Keratinocyte (primary cell): ENCODE measurements around the gene PHLDB3. TPM values are rescaled to one million over a fixed set of nuclear protein-coding genes. Genes with fewer than 3 reads are reported as not detected.
"Not testable (repeated sequence)": the region's sequence is repeated elsewhere in the genome, so short reads cannot be mapped to it uniquely, and the experiment has no call there.

Source experiments
- DNase-seq: peaks from one replicate; pipeline ENCODE4 v3.0.0-alpha.2; 2011; ENCODE audit warnings: low read depth, missing footprints, low spot score
- FAIRE-seq: peaks from 2 replicates; lab custom pipeline; 2011; peaks lifted over from hg19 to GRCh38; lab: Jason Lieb, UNC
- H2AFZ ChIP-seq: 2 replicates; pipeline ENCODE4 v1.6.0; 2012; ENCODE audit warnings: low read length, control low read depth, inconsistent platforms; ENCODE audit not compliant: control insufficient read depth
- H3K27ac ChIP-seq: 2 replicates; pipeline ENCODE4 v1.5.1; 2011; ENCODE audit warnings: low read length; ENCODE audit not compliant: control insufficient read depth, insufficient read depth
- H3K27me3 ChIP-seq: 3 replicates; pipeline ENCODE4 v1.6.0; 2011; ENCODE audit warnings: low read length; ENCODE audit not compliant: control insufficient read depth, insufficient read depth; ENCODE audit errors: extremely low read depth
- H3K36me3 ChIP-seq, 2 experiments: 2 replicates in 1 of 2; 3 replicates in 1 of 2; pipeline ENCODE4 v1.5.1; 2011; ENCODE audit warnings: low read length in 2 of 2, mild to moderate bottlenecking in 1 of 2; ENCODE audit not compliant: control insufficient read depth in 2 of 2, insufficient read depth in 2 of 2; ENCODE audit errors: extremely low read depth in 1 of 2
- H3K4me1 ChIP-seq: 3 replicates; pipeline ENCODE4 v1.5.1; 2011; ENCODE audit warnings: low read length; ENCODE audit not compliant: control insufficient read depth, insufficient read depth; ENCODE audit errors: extremely low read depth
- H3K4me2 ChIP-seq: 3 replicates; pipeline ENCODE4 v1.6.0; 2011; ENCODE audit warnings: low read depth, low read length; ENCODE audit not compliant: control insufficient read depth, insufficient read depth; ENCODE audit errors: extremely low read depth
- H3K4me3 ChIP-seq, 3 experiments: fragments of 200-600 bp in 1 of 3; sonication (generic) in 1 of 3; 2 replicates in 2 of 3; 3 replicates in 1 of 3; pipeline ENCODE4 v1.5.1; 2011 to 2016; ENCODE audit warnings: low read length in 3 of 3, mild to moderate bottlenecking in 3 of 3, control low read depth in 2 of 3, inconsistent platforms in 1 of 3, low read depth in 1 of 3, mixed read lengths in 1 of 3, mixed run types in 1 of 3, moderate library complexity in 1 of 3; ENCODE audit not compliant: control insufficient read depth in 2 of 3, insufficient read depth in 2 of 3; ENCODE audit errors: extremely low read depth in 1 of 3
- H3K79me2 ChIP-seq: 2 replicates; pipeline ENCODE4 v1.6.0; 2012; ENCODE audit warnings: low read length; ENCODE audit not compliant: control insufficient read depth, insufficient read depth
- H3K9ac ChIP-seq: 3 replicates; pipeline ENCODE4 v1.6.0; 2011; ENCODE audit warnings: low read length; ENCODE audit not compliant: control insufficient read depth, insufficient read depth; ENCODE audit errors: extremely low read depth
- H3K9me1 ChIP-seq: 3 replicates; pipeline ENCODE4 v1.6.0; 2011; ENCODE audit warnings: low read length; ENCODE audit not compliant: control insufficient read depth, insufficient read depth; ENCODE audit errors: extremely low read depth
- H3K9me3 ChIP-seq: 2 replicates; pipeline ENCODE4 v1.5.1; 2012; ENCODE audit warnings: low read depth, low read length; ENCODE audit not compliant: control insufficient read depth
- H4K20me1 ChIP-seq: 3 replicates; pipeline ENCODE4 v1.6.0; 2011; ENCODE audit warnings: low read length; ENCODE audit not compliant: control insufficient read depth, insufficient read depth; ENCODE audit errors: extremely low read depth
- CTCF ChIP-seq, 3 experiments: IDR thresholded peaks in 1 of 3; conservative IDR thresholded peaks in 1 of 3; optimal IDR thresholded peaks in 1 of 3; 2 replicates in 2 of 3; 3 replicates in 1 of 3; pipeline versions ENCODE3 to v1.5.1; 2011; ENCODE audit warnings: low read length in 3 of 3, mild to moderate bottlenecking in 3 of 3, moderate library complexity in 2 of 3, control low read depth in 1 of 3, inconsistent platforms in 1 of 3; ENCODE audit not compliant: insufficient read depth in 2 of 3; ENCODE audit errors: extremely low read depth in 1 of 3
- EZH2 ChIP-seq: IDR thresholded peaks from one replicate; pipeline ENCODE4 v1.6.1; 2012; ENCODE audit warnings: inconsistent platforms, mild to moderate bottlenecking, low read length, moderate library complexity
- dilution Hi-C: fragments of 300-500 bp; cut with MboI; formaldehyde crosslinking; loops from one replicate; pipeline ENCODE4 v1.7.0; 2020; ENCODE audit warnings: low sequenced_read_pairs; ENCODE audit not compliant: extremely low pct_ligation_motif_present
- polyA plus RNA-seq, 5 experiments: library from polyadenylated mRNA; depleted of rRNA in 3 of 5; stranded (reverse) in 3 of 5; stranded (forward) in 1 of 5; unstranded in 1 of 5; fragments of >200 nt; gene quantifications; 1 replicate in 1 of 5; 2 replicates in 3 of 5; 3 replicates in 1 of 5; pipeline versions ENCODE4 v1.2.1 to v1.2.3, GENCODE V29; 2011 to 2012; ENCODE audit warnings: missing spikeins in 2 of 5, low read depth in 1 of 5, low replicate concordance in 1 of 5

The PHLDB3 gene
- polyA plus RNA-seq, 1 donor (not counting 4 experiments of a cell fraction or from before 2014, with no cell fraction given) = 6.7 TPM

GRCh38 chr19:43445426-43445825, 59.1 kb downstream of the PHLDB3 start:
- Histone ChIP-seq H3K4me3 (no peak overlapping the region), H3K9me1 (no peaks in the 10 kb centered on the region), H3K27me3 (no peaks in the 10 kb centered on the region), H3K36me3 (no peaks in the 10 kb centered on the region), H3K79me2 (no peaks in the 10 kb centered on the region), H3K4me1 (peaks cover 9% of the 10 kb centered on the region), H3K9ac (no peak overlapping the region), H4K20me1 (no peaks in the 10 kb centered on the region), H3K9me3 (no peaks in the 10 kb centered on the region), H3K4me2 (no peak overlapping the region), H3K27ac (no peak overlapping the region), H2AFZ (no peak overlapping the region)
- DNase-seq = no peak
- TF ChIP-seq EZH2 = no peak
- TF ChIP-seq CTCF (optimal IDR thresholded peaks at IDR 0.05 in 1 of 3, IDR thresholded peaks at IDR 0.05 in 1 of 3, conservative IDR thresholded peaks at IDR 0.05 in 1 of 3; ENCODE audit: extremely low read depth in 1 of 3, insufficient read depth in 2 of 3, low read length in 3 of 3) = no peak
- dilution Hi-C loops = no loop called here
- FAIRE-seq = no peak

GRCh38 chr19:43444531-43445287, 59.8 kb downstream of the PHLDB3 start:
- Histone ChIP-seq H3K79me2 (no peaks in the 10 kb centered on the region), H3K4me3 (no peak overlapping the region), H4K20me1 (no peaks in the 10 kb centered on the region), H3K4me2 (no peak overlapping the region), H3K27me3 (no peaks in the 10 kb centered on the region), H3K4me1 (peaks cover 9% of the 10 kb centered on the region), H3K9ac (no peak overlapping the region), H3K9me3 (no peaks in the 10 kb centered on the region), H2AFZ (no peak overlapping the region), H3K27ac (no peak overlapping the region), H3K36me3 (no peaks in the 10 kb centered on the region), H3K9me1 (no peaks in the 10 kb centered on the region)
- DNase-seq = no peak
- FAIRE-seq = no peak
- no peak for TF ChIP-seq CTCF (optimal IDR thresholded peaks at IDR 0.05 in 1 of 3, IDR thresholded peaks at IDR 0.05 in 1 of 3, conservative IDR thresholded peaks at IDR 0.05 in 1 of 3; ENCODE audit: extremely low read depth in 1 of 3, insufficient read depth in 2 of 3, low read length in 3 of 3)
- TF ChIP-seq EZH2 = no peak
- dilution Hi-C loops = no loop called here

GRCh38 chr19:43444091-43444490, 60.5 kb downstream of the PHLDB3 start:
- H3K4me2 ChIP-seq, H3K9me1 ChIP-seq, H3K36me3 ChIP-seq, H2AFZ ChIP-seq, dilution Hi-C loops, H3K79me2 ChIP-seq, FAIRE-seq, H3K27ac ChIP-seq, H3K4me3 ChIP-seq, H3K9me3 ChIP-seq, H3K9ac ChIP-seq, DNase-seq, H4K20me1 ChIP-seq, H3K27me3 ChIP-seq: not testable (repeated sequence)
- H3K4me1 ChIP-seq = peaks cover 12% of the 10 kb centered on the region
